ENCODE data around the gene OARD1. TPM values are rescaled to one million over a fixed set of nuclear protein-coding genes. Genes with fewer than 3 reads are reported as not detected.
"Not testable (repeated sequence)": the region's sequence is repeated elsewhere in the genome, so short reads cannot be mapped to it uniquely, and the experiment has no call there.

OARD1 gene
- polyA plus RNA-seq (ENCODE audit: insufficient read length in 4 of 4) = 10 to 100 TPM; 26.4 to 68.5 (median 59.1) TPM

DNA sequence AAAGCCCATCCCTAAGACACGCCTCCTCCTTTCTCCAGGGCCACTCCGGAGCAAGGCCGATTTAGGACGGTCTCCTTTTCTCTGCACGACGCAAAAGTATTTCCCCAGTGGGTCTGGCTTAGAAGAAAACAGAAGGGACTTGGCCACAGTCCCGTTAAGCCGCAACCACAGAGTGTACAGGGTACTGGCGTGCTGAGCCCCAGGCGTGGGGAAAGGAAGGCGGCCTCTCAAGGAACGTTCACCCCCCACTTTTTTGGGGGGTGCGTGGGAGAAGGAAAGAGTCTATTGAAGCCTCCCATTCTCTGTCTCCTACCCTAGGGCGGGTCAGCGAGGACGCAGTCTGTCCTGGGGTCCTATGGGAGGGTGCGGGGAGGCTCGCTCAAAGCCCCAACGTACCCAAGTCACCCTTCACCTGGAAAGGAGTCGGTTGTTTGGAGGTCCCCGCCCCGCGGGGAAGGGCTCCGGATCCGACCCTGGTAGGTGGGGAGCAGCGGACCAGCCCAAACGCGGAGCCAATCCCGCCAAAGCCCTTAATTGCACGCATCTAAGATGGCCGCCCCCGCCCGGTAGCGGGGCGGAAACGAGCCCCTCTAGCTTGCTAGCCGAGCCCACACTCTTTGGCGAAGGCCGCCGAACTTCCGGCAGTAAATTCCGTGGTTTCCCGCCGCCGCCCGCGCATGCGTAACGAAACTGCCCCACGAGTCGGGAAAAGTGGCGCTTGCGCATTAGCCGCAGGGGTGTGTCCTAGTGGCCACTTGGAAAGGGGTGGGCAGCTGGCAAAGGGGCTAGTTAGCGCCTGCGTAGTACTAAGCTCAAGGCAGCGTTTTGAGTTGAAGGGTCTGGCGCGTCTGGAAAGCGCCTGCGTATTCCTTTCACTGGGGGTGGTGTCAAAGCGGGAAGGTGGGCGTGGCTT, at the start of gene OARD1:
TSS of gene OARD1 (minus strand) at position 434 of the 913 bp plus-strand sequence. CDS start 722 bp downstream, outside the sequence.
- peak; percentile 99 to 100 (median 99) for DNase-seq (ENCODE audit: low read depth in 4 of 4, low spot score in 3 of 4)

- no peak for DNase-seq (ENCODE audit: low read depth in 4 of 4, low spot score in 3 of 4)
These were observed 47.9 kb upstream of the OARD1 start for GRCh38 chr6:41120058-41120457.

DNA sequence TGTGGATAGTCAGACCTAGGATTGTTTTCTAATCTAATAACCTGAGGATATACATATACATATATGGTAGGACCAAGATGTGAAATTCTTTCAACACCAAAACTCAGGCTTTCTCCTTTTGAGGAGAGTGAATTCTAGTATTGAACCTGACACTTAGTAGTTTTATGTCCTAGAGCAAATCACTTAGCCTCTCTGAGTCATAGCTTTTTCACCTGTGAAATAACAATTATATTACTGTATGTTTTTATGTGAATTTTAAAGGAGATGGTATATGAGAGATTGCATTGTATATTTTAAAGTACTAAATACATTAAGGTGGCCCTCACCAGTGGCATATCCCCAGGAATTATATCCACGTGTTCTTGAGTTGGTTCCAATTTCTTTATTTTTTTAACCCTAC, 47.4 kb upstream of the OARD1 start:
- DNase-seq (ENCODE audit: low read depth in 4 of 4, low spot score in 3 of 4) = no peak

- not testable (repeated sequence) for DNase-seq (ENCODE audit: low read depth in 4 of 4, low spot score in 3 of 4)
These were observed 42.9 kb upstream of the OARD1 start for GRCh38 chr6:41115027-41115426.

- no peak for DNase-seq (ENCODE audit: low read depth in 4 of 4, low spot score in 3 of 4)
These were observed 38.9 kb upstream of the OARD1 start for GRCh38 chr6:41111017-41111416.

DNA sequence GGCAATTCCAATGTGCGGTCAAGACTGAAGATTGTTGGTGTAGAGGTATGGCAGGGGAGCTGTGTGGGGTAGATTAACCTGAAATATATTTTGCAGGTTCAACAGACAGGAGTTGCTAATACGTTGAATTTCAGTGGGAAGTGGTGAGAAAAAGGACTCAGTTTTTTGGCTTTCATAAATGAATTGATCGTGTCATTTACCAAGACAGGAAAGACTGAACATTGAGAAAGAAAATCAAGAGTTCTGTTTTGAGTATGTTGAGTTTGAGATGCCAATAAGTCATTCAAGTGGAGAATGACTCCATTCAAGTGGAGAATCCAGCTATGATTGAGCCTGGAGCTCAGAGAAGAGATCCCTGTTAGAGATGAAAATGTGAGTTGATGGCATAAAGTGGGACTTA, 31.7 kb upstream of the OARD1 start:
- no peak for DNase-seq (ENCODE audit: low read depth in 4 of 4, low spot score in 3 of 4)

GRCh38 chr6:41100871-41101287, 28.7 kb upstream of the OARD1 start:
- DNase-seq (ENCODE audit: low read depth in 4 of 4, low spot score in 3 of 4) = no peak

DNA sequence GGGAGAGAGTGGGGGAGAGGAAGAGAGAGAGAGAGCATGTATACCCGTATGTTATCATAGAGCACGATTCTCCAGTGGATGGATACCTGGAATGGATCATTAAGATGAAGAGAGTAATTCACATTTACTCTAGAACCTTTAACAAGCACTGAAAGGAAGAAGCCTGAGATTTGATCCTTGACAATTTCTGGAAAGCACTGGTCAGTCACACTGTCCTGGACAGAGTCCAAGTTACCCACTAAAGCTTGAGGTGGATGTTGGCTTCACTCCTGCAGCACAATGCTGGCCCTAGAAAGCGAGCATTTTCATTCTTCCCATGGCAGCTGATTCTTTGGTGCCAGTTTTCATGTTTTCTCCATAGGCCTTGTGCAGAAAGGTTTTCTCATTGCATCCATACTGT, 26.2 kb upstream of the OARD1 start:
- no peak for DNase-seq (ENCODE audit: low read depth in 4 of 4, low spot score in 3 of 4)

DNA sequence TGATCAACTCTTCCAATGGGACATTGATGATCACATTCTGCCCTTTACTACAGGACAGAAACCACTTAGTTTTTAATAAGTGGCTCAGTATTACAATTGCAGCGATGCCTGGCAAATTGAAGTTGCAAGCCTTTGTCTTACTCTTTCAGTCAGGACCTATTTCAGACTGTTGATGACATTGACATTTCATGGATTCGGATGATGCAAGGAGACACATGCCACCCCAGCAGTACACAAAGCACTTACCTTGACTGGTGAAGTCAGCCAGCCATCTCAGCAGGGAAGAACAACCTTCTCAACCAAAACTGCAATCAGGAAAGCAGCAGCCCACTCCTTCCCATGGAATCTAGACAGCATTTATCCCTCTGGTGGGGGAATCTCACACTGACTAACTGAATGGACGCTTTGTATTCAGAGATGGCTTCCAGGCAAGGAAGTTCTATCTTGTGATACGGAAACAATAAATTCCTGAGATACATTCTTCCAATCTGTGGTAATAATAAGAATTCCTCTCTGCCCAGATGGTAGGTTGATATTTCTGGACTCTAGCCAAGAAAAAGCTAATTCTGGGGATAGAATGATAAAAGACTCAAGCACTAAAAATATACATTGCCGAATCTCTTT, 25.4 kb upstream of the OARD1 start:
- DNase-seq (ENCODE audit: low read depth in 4 of 4, low spot score in 3 of 4) = no peak

DNA sequence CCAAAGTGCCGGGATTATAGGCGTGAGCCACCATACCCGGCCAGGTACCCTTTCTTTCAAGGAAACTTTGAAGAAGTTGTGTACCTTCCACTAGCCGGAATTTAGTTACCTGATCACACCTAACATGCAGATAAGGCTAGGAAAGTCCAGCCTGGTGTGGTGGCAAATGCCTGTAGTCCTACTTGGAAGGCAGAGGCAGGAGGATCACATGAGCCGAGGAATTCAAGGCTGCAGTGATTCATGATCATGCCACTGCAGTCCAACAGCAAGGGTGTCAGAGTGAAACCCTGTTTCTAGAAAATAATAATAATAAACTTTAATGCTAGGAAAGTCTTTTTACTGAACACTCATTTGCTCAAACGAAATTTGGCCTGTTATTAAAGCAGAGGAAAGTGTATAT, 21.6 kb upstream of the OARD1 start:
- DNase-seq (ENCODE audit: low read depth in 4 of 4, low spot score in 3 of 4) = no peak

- no peak for DNase-seq (ENCODE audit: low read depth in 4 of 4, low spot score in 3 of 4)
These were observed 20.4 kb upstream of the OARD1 start for GRCh38 chr6:41092421-41093140.

DNA sequence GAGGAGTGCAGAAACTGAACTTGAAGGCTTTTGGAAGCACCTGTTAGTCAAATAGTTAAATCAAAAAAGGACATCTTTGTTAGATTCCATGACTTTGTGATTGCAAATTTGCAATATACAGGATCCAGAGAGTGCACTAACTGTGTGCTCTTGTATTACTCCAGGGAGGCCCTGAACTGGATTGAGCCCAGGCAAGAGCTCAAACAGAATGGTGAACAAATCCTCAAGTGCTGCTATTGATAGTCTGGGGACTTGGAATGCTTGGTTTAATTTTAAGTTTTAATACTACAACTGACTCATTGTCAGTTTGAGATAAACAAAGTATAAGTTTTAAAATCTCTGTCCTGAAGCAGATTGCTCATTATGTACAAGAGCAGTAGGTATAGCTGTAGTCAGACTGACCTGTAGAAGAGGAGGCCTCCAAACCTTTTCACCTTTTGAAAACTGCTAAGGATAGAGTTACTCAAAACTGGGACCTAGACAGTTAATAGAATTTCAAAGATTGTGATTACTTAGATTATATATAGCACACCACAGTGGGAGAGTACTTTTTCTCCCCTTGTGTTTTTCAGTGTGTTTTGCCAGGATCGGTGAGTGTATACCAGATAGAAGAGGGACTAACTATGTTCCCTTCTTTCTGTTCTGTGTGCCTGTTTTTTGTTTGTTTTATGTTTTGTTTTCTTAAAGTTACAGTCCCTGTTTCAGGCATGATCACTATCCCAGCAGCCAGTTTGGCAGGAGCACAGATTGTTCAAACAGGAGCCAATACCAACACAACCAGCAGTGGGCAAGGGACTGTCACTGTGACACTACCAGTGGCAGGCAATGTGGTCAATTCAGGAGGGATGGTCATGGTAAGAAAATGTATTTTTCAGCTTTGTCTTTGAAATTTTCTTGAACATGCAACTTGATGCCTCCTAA, 18.9 kb upstream of the OARD1 start:
- no peak for DNase-seq (ENCODE audit: low read depth in 4 of 4, low spot score in 3 of 4)

- DNase-seq (ENCODE audit: low read depth in 4 of 4, low spot score in 3 of 4) = no peak
These were observed 16.3 kb upstream of the OARD1 start for GRCh38 chr6:41088451-41088850.

DNA sequence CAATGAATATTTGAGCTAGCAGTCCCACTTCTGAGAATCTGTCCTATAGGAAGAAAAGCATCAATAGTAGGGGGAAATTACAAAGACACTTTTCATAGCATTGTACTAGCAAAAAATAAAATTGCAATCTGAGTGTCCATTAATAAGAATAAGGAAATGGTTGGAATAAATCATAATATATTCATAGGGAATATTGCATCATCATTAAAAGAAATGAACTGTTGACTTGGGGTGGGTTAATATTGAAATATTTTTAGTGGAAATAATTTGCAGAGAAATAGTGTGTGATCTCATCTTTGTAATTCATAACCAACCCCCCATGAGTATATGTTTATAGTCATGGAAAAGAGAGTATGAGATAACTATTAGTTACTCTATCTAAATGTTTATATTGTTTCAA, 13.0 kb upstream of the OARD1 start:
- no peak for DNase-seq (ENCODE audit: low read depth in 4 of 4, low spot score in 3 of 4)

- no peak for DNase-seq (ENCODE audit: low read depth in 4 of 4, low spot score in 3 of 4)
These were observed 10.9 kb upstream of the OARD1 start for GRCh38 chr6:41083072-41083471.

GRCh38 chr6:41080621-41081020, 8.5 kb upstream of the OARD1 start:
- DNase-seq (ENCODE audit: low read depth in 4 of 4, low spot score in 3 of 4) = no peak

GRCh38 chr6:41079080-41079479, 6.9 kb upstream of the OARD1 start:
- DNase-seq (ENCODE audit: low read depth in 4 of 4, low spot score in 3 of 4) = no peak

DNA sequence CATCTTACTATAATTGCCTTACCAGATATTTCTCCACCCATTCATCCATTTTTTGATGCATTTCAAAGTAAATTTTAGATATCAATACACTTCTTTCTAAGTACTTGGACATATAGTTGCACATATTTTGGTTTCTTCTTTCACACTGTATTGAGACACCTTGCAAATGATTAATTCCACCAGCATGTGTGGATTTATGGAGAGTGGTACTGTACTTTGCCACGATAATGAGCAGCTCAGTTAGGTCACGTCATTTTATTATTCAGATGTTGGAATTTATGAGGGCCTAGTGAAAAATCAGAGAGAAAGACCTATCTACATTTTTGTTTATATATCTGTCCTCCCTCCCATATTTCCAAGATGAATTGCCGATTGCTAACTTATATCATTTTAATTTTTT, 5.9 kb upstream of the OARD1 start:
- DNase-seq (ENCODE audit: low read depth in 4 of 4, low spot score in 3 of 4) = no peak

DNA sequence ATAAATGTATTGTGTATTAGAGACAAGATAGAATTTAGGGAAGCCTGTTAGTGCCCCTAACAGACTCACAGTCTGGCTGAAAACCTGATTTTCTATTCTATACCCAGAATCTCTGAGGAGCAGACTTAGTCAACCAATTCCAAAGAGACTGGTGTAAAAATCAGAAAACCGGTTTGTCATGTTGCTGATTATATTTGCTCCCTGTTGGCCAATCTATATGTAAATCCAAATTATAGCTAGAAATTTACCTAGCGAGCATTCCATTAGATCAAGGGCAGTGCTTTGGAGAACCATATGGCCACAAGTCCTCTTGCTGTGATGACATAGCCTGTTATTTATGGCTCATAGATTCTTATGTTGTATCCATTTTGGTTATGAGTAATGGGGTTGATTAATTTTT, 5.4 kb upstream of the OARD1 start:
- DNase-seq (ENCODE audit: low read depth in 4 of 4, low spot score in 3 of 4) = no peak

Measured in left renal pelvis (tissue), 4 donors.